ENCODE results near the gene KIAA1671.

KIAA1671 gene

GRCh38 chr22:25071720-25072119 is 119.2 kb downstream of the KIAA1671 start:
- Histone ChIP-seq H3K9me3 (ENCODE audit: control insufficient read depth in 1 of 2, low read length in 2 of 2) (no peaks in the 10 kb centered on the region), H3K27me3 (ENCODE audit: control insufficient read depth in 1 of 2, insufficient read depth in 2 of 2, low read length in 2 of 2) (no peaks in the 10 kb centered on the region), H3K36me3 (ENCODE audit: control insufficient read depth in 1 of 2, insufficient read depth in 2 of 2, low read length in 2 of 2) (peaks cover 0 to 14% of the 10 kb centered on the region in 2 donors), H3K27ac (ENCODE audit: low read depth, low read length) (no peak overlapping the region), H3K4me3 (ENCODE audit: low read depth in 1 of 2, low read length in 2 of 2) (no peak overlapping the region), H3K9ac (ENCODE audit: low read depth in 1 of 2, low read length in 2 of 2) (no peak overlapping the region), H3K4me1 (ENCODE audit: control insufficient read depth in 1 of 2, insufficient read depth in 2 of 2, low read length in 2 of 2) (peaks cover 3 to 9% of the 10 kb centered on the region in 2 donors)

GRCh38 chr22:25072406-25072805 is 119.9 kb downstream of the KIAA1671 start:
- Histone ChIP-seq H3K36me3 (ENCODE audit: control insufficient read depth in 1 of 2, insufficient read depth in 2 of 2, low read length in 2 of 2) (peaks cover 0 to 14% of the 10 kb centered on the region in 2 donors), H3K4me3 (ENCODE audit: low read depth in 1 of 2, low read length in 2 of 2) (no peak overlapping the region), H3K4me1 (ENCODE audit: control insufficient read depth in 1 of 2, insufficient read depth in 2 of 2, low read length in 2 of 2) (peaks cover 3 to 9% of the 10 kb centered on the region in 2 donors), H3K9me3 (ENCODE audit: control insufficient read depth in 1 of 2, low read length in 2 of 2) (no peaks in the 10 kb centered on the region), H3K27ac (ENCODE audit: low read depth, low read length) (no peak overlapping the region), H3K27me3 (ENCODE audit: control insufficient read depth in 1 of 2, insufficient read depth in 2 of 2, low read length in 2 of 2) (no peaks in the 10 kb centered on the region), H3K9ac (ENCODE audit: low read depth in 1 of 2, low read length in 2 of 2) (no peak overlapping the region)

GRCh38 chr22:25076336-25076735 is 123.8 kb downstream of the KIAA1671 start:
- Histone ChIP-seq H3K4me3 (ENCODE audit: low read depth in 1 of 2, low read length in 2 of 2) (no peak overlapping the region), H3K27ac (ENCODE audit: low read depth, low read length) (no peak overlapping the region), H3K4me1 (ENCODE audit: control insufficient read depth in 1 of 2, insufficient read depth in 2 of 2, low read length in 2 of 2) (peaks cover 3% of the 10 kb centered on the region in 2 donors)

GRCh38 chr22:25077056-25077455 is 124.5 kb downstream of the KIAA1671 start:
- Histone ChIP-seq H3K4me1 (ENCODE audit: control insufficient read depth in 1 of 2, insufficient read depth in 2 of 2, low read length in 2 of 2) (peaks cover 3 to 5% of the 10 kb centered on the region in 2 donors), H3K27ac (ENCODE audit: low read depth, low read length) (no peak overlapping the region), H3K9me3 (ENCODE audit: control insufficient read depth in 1 of 2, low read length in 2 of 2) (no peaks in the 10 kb centered on the region), H3K27me3 (ENCODE audit: control insufficient read depth in 1 of 2, insufficient read depth in 2 of 2, low read length in 2 of 2) (no peaks in the 10 kb centered on the region), H3K4me3 (ENCODE audit: low read depth in 1 of 2, low read length in 2 of 2) (no peak overlapping the region), H3K36me3 (ENCODE audit: control insufficient read depth in 1 of 2, insufficient read depth in 2 of 2, low read length in 2 of 2) (peaks cover 0 to 4% of the 10 kb centered on the region in 2 donors), H3K9ac (ENCODE audit: low read depth in 1 of 2, low read length in 2 of 2) (no peak overlapping the region)

More at GRCh38 chr22:25076336-25076735, 123.8 kb downstream of the KIAA1671 start:
- H3K36me3 ChIP-seq (ENCODE audit: control insufficient read depth in 1 of 2, insufficient read depth in 2 of 2, low read length in 2 of 2) = peaks cover 0 to 6% of the 10 kb centered on the region in 2 donors
- no peaks in the 10 kb centered on the region for H3K27me3 ChIP-seq (ENCODE audit: control insufficient read depth in 1 of 2, insufficient read depth in 2 of 2, low read length in 2 of 2)
- no peak overlapping the region for H3K9ac ChIP-seq (ENCODE audit: low read depth in 1 of 2, low read length in 2 of 2)
- no peaks in the 10 kb centered on the region for H3K9me3 ChIP-seq (ENCODE audit: control insufficient read depth in 1 of 2, low read length in 2 of 2)

GRCh38 chr22:25077964-25078363 is 125.4 kb downstream of the KIAA1671 start:
- H3K36me3 ChIP-seq (ENCODE audit: control insufficient read depth in 1 of 2, insufficient read depth in 2 of 2, low read length in 2 of 2) = peaks cover 0 to 3% of the 10 kb centered on the region in 2 donors
- H3K9ac ChIP-seq (ENCODE audit: low read depth in 1 of 2, low read length in 2 of 2) = no peak overlapping the region
- H3K4me3 ChIP-seq (ENCODE audit: low read depth in 1 of 2, low read length in 2 of 2) = no peak overlapping the region
- H3K4me1 ChIP-seq (ENCODE audit: control insufficient read depth in 1 of 2, insufficient read depth in 2 of 2, low read length in 2 of 2) = peaks cover 3 to 8% of the 10 kb centered on the region in 2 donors
- no peaks in the 10 kb centered on the region for H3K27me3 ChIP-seq (ENCODE audit: control insufficient read depth in 1 of 2, insufficient read depth in 2 of 2, low read length in 2 of 2)
- H3K9me3 ChIP-seq (ENCODE audit: control insufficient read depth in 1 of 2, low read length in 2 of 2) = no peaks in the 10 kb centered on the region
- no peak overlapping the region for H3K27ac ChIP-seq (ENCODE audit: low read depth, low read length)

DNA sequence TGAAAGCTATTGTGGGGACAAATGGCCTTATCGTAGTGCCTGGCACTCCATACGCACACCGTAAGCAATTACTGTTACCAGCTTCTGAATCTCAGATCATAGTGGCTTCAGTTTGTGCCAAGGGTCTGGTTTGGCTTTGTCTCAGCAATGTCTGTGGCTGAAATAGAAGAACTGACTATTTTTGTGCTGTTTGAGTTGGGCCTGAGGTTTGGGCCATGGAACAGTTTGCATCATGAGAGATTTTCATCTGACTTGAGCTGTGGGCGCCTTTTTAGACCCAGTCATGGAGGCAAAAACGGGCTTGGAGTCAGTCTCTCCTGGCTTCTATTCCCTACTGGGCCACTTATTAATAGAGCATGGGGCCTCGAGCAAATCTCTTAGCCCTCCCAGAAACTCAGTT is 126.1 kb downstream of the KIAA1671 start:
- Histone ChIP-seq H3K27ac (ENCODE audit: low read depth, low read length) (no peak overlapping the region), H3K4me1 (ENCODE audit: control insufficient read depth in 1 of 2, insufficient read depth in 2 of 2, low read length in 2 of 2) (peaks cover 3 to 8% of the 10 kb centered on the region in 2 donors), H3K27me3 (ENCODE audit: control insufficient read depth in 1 of 2, insufficient read depth in 2 of 2, low read length in 2 of 2) (no peaks in the 10 kb centered on the region), H3K4me3 (ENCODE audit: low read depth in 1 of 2, low read length in 2 of 2) (no peak overlapping the region), H3K9me3 (ENCODE audit: control insufficient read depth in 1 of 2, low read length in 2 of 2) (no peaks in the 10 kb centered on the region), H3K36me3 (ENCODE audit: control insufficient read depth in 1 of 2, insufficient read depth in 2 of 2, low read length in 2 of 2) (peaks cover 0 to 3% of the 10 kb centered on the region in 2 donors), H3K9ac (ENCODE audit: low read depth in 1 of 2, low read length in 2 of 2) (no peak overlapping the region)

GRCh38 chr22:25080855-25081254 is 128.3 kb downstream of the KIAA1671 start:
- peaks cover 13 to 17% of the 10 kb centered on the region in 2 donors for H3K4me1 ChIP-seq (ENCODE audit: control insufficient read depth in 1 of 2, insufficient read depth in 2 of 2, low read length in 2 of 2)

DNA sequence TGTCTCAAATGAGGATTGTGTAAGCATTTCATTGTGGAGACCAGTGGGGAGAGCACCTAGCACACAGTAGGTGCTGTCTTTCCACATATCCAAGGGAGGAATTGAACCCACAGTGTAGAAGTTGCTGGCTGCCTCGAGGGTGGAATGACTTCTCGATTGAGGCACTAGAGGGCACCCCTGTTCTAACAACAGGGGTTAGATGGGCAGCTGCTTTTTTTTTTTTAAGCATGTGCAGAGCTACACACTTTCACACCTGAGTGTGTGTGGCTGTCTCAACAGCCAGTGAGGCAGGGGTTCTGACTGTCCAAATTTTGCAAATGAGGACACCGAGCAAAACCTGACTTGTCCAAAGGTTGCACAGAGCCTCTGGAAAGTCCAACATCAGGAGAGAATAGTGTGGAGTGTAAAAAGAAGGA is 128.9 kb downstream of the KIAA1671 start:
- Histone ChIP-seq H3K4me1 (ENCODE audit: control insufficient read depth in 1 of 2, insufficient read depth in 2 of 2, low read length in 2 of 2) (peaks cover 18 to 22% of the 10 kb centered on the region in 2 donors), H3K36me3 (ENCODE audit: control insufficient read depth in 1 of 2, insufficient read depth in 2 of 2, low read length in 2 of 2) (no peaks in the 10 kb centered on the region), H3K9ac (ENCODE audit: low read depth in 1 of 2, low read length in 2 of 2) (no peak overlapping the region), H3K9me3 (ENCODE audit: control insufficient read depth in 1 of 2, low read length in 2 of 2) (no peaks in the 10 kb centered on the region), H3K27ac (ENCODE audit: low read depth, low read length) (no peak overlapping the region), H3K4me3 (ENCODE audit: low read depth in 1 of 2, low read length in 2 of 2) (no peak overlapping the region), H3K27me3 (ENCODE audit: control insufficient read depth in 1 of 2, insufficient read depth in 2 of 2, low read length in 2 of 2) (no peaks in the 10 kb centered on the region)

More at GRCh38 chr22:25080855-25081254, 128.3 kb downstream of the KIAA1671 start:
- H3K27ac ChIP-seq (ENCODE audit: low read depth, low read length) = no peak overlapping the region
- no peak overlapping the region for H3K9ac ChIP-seq (ENCODE audit: low read depth in 1 of 2, low read length in 2 of 2)
- no peaks in the 10 kb centered on the region for H3K36me3 ChIP-seq (ENCODE audit: control insufficient read depth in 1 of 2, insufficient read depth in 2 of 2, low read length in 2 of 2)
- H3K4me3 ChIP-seq (ENCODE audit: low read depth in 1 of 2, low read length in 2 of 2) = no peak overlapping the region
- no peaks in the 10 kb centered on the region for H3K27me3 ChIP-seq (ENCODE audit: control insufficient read depth in 1 of 2, insufficient read depth in 2 of 2, low read length in 2 of 2)
- no peaks in the 10 kb centered on the region for H3K9me3 ChIP-seq (ENCODE audit: control insufficient read depth in 1 of 2, low read length in 2 of 2)

DNA sequence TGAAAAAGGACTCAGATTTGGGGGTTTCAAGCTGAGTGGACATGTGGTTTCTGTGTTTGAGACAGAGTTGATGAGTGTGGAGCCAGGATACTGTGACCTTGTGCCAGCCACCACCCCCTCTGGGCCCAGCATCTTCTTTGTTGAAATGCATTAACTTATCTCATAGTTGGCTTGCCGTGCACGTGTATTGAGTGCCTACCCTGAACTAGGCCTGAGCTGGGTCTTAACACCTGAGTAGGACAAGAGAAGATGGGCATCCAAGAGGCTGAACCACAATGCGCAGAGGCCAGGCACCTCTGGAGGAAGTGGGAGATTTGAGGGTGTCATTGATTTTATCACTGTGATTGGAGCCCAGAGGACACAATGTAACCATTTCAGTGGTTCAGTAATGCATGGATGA is 129.6 kb downstream of the KIAA1671 start:
- H3K36me3 ChIP-seq (ENCODE audit: control insufficient read depth in 1 of 2, insufficient read depth in 2 of 2, low read length in 2 of 2) = no peaks in the 10 kb centered on the region
- H3K4me3 ChIP-seq (ENCODE audit: low read depth in 1 of 2, low read length in 2 of 2) = no peak overlapping the region
- H3K9ac ChIP-seq (ENCODE audit: low read depth in 1 of 2, low read length in 2 of 2) = no peak overlapping the region
- H3K27ac ChIP-seq (ENCODE audit: low read depth, low read length) = no peak overlapping the region
- no peaks in the 10 kb centered on the region for H3K27me3 ChIP-seq (ENCODE audit: control insufficient read depth in 1 of 2, insufficient read depth in 2 of 2, low read length in 2 of 2)
- no peaks in the 10 kb centered on the region for H3K9me3 ChIP-seq (ENCODE audit: control insufficient read depth in 1 of 2, low read length in 2 of 2)
- H3K4me1 ChIP-seq (ENCODE audit: control insufficient read depth in 1 of 2, insufficient read depth in 2 of 2, low read length in 2 of 2) = peaks cover 18 to 24% of the 10 kb centered on the region in 2 donors

DNA sequence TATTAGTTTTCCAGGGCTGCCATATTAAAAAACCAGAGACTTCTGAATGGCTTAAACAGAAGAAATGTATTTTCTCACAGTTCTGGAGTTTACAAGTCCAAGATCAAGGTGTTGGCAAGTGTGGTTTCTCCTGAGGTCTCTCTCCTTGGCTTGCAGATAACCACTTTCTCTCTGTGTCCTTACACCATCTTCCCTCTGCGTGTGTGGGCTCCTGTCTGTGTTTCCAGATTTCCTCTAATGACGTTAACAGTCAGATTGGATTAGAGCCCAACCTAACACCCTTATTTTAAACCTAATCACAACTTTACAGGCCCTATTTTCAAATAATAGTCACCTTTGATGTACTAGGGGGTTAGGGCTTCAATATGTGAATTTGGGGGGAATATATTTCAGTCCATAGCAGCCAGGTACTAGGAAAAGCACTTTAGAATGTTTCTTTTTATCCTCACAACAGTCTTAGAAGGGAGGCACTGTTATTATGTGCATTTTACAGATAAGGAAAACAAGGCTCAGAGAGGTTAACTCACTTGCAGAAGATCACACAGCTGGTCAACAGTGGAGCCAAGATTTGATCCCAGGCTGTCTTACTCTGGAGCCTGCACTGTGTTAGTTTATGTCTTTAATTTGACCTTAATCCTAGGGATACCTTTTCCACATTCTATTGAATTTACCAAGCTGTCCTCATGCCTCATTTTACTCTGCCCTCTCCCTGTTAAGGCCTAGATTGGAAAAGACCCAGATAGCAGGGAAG is 130.7 kb downstream of the KIAA1671 start:
- no peak overlapping the region for H3K9ac ChIP-seq (ENCODE audit: low read depth in 1 of 2, low read length in 2 of 2)
- no peak overlapping the region for H3K4me3 ChIP-seq (ENCODE audit: low read depth in 1 of 2, low read length in 2 of 2)
- no peak overlapping the region for H3K27ac ChIP-seq (ENCODE audit: low read depth, low read length)
- H3K36me3 ChIP-seq (ENCODE audit: control insufficient read depth in 1 of 2, insufficient read depth in 2 of 2, low read length in 2 of 2) = peaks cover 0 to under 1% of the 10 kb centered on the region in 2 donors
- H3K4me1 ChIP-seq (ENCODE audit: control insufficient read depth in 1 of 2, insufficient read depth in 2 of 2, low read length in 2 of 2) = peaks cover 18 to 21% of the 10 kb centered on the region in 2 donors
- no peaks in the 10 kb centered on the region for H3K27me3 ChIP-seq (ENCODE audit: control insufficient read depth in 1 of 2, insufficient read depth in 2 of 2, low read length in 2 of 2)
- H3K9me3 ChIP-seq (ENCODE audit: control insufficient read depth in 1 of 2, low read length in 2 of 2) = no peaks in the 10 kb centered on the region
